22Rv1 (cell line): ENCODE results near the gene HAO1.
"Not testable (repeated sequence)": the region's sequence is repeated elsewhere in the genome, so short reads cannot be mapped to it uniquely, and the experiment has no call there.

Experiments used
- H3K27ac ChIP-seq: fragments of 450-650 bp; 2 replicates; pipeline ENCODE4 v1.5.1; 2017
- CTCF ChIP-seq: fragments of 450-650 bp; IDR thresholded peaks from 2 replicates; pipeline ENCODE4 v1.5.1; 2017; ENCODE audit warnings: mild to moderate bottlenecking
- ZFX ChIP-seq: fragments of 450-650 bp; IDR thresholded peaks from 2 replicates; pipeline ENCODE4 v1.6.1; 2017; ENCODE audit warnings: antibody characterized with exemption, borderline replicate concordance

HAO1 gene

DNA sequence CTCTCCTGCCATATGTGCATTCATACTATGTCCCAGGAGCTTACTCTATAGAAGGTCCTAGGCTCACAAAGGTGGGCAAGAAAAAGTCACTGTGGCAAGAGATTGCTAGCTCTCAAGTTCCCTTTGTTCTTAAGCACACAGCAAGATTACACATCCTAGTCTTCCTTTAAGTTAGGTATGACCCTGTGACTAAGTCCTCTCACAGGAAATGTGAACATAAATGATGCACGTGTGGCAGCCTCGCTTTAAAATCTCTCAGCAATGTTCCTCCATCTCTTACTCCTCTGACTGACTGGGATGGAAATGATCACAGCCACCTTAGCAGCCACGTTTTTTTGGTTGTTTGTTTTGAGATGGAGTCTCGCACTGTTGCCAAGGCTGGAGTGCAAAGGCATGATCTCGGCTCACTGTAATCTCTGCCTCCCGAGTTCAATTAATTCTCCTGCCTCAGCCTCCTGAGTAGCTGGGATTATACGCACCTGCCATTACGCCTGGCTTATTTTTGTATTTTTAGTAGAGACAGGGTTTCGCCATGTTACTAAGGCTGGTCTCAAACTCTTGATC lies 35.7 kb upstream of the HAO1 start:
- no peak for TF ChIP-seq CTCF
- no peak for TF ChIP-seq ZFX
- no peak overlapping the region for H3K27ac ChIP-seq

- no peak for TF ChIP-seq CTCF
- no peak for TF ChIP-seq ZFX
- H3K27ac ChIP-seq, result no peak overlapping the region
Observed at GRCh38 chr20:7974785-7975435, 34.7 kb upstream of the HAO1 start.

DNA sequence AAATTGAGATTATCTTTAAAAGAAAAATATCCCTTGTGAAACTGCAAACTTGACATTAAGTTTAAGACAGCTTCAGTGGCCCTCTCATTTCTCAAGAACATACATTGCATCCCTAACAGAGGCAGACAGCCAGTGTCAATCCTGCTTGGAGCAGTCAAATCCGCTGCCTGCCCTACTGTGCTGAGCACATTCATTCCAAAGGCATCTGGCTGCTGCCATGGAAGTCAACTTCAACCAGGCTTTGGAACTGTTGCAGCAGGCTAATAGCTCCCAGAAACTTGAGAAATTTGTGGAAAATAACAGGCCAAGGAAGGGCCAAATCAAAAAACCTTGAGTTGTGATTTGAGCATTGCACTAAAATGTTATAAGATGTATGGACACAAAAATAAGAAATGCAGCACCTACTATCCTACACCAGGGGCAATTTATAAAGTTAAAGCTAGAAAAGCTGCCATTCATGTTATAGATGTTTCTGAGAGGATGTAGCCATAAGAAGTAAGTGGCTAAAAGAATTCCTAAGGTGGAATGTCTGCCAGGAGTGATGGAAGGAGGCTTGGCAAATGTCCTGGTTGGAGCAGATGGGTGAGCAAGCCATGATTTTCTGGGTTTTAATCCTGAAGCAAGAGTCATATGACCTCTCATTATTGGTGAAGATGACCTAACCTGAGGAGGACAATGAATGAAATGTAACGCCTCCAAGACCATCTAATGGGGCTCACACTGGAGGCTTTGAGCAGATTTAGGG lies 31.4 kb upstream of the HAO1 start:
- H3K27ac ChIP-seq, result no peak overlapping the region
- TF ChIP-seq CTCF, result no peak
- no peak for TF ChIP-seq ZFX

- H3K27ac ChIP-seq, result no peak overlapping the region
- TF ChIP-seq CTCF, result no peak
- no peak for TF ChIP-seq ZFX
Observed at GRCh38 chr20:7967199-7967844, 27.1 kb upstream of the HAO1 start.

- no peak for TF ChIP-seq CTCF
- no peak for TF ChIP-seq ZFX
Observed at GRCh38 chr20:7966176-7966575, 25.9 kb upstream of the HAO1 start.

DNA sequence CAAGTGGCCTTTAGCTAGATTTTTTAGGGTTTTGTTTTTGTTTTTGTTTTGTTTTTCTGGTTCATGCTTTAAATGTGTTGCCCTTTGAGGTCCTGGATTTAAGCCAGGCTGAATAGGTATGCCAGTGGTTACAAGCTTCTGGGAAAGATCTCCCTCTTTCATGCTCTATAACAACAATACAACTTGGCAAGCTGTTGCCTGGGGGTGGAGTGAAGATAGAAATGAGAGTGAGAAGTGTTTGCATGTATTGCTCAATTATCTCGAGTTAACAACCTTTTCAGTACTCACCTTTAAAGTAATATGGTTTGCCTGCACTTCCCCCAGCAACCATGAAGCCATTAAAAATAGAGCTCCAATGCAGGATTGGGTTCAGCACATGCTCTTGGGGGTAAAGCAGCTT lies 19.2 kb upstream of the HAO1 start:
- no peak for TF ChIP-seq CTCF
- TF ChIP-seq ZFX, result no peak
- no peak overlapping the region for H3K27ac ChIP-seq

More at GRCh38 chr20:7966176-7966575, 25.9 kb upstream of the HAO1 start:
- no peak overlapping the region for H3K27ac ChIP-seq

DNA sequence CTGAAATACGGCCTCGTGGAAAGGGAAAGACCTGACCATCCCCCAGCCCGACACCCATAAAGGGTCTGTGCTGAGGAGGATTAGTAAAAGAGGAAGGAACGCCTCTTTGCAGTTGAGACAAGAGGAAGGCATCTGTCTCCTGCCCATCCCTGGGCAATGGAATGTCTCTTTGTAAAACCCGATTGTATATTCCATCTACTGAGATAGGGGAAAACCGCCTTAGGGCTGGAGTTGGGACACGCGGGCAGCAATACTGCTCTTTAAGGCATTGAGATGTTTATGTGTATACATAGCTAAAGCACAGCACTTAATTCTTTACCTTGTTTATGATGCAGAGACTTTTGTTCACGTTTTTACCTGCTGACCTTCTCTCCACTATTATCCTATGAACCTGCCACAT lies 16.3 kb upstream of the HAO1 start:
- not testable (repeated sequence) for H3K27ac ChIP-seq
